Sigmoid colon (tissue), 7 donors: ENCODE results near the gene MKRN1. TPM values are rescaled to one million over a fixed set of nuclear protein-coding genes. Genes with fewer than 3 reads are reported as not detected.
"Not testable (repeated sequence)": the region's sequence is repeated elsewhere in the genome, so short reads cannot be mapped to it uniquely, and the experiment has no call there.

ENCODE experiments used
- DNase-seq: peaks from one replicate; pipeline ENCODE4 v3.0.0-alpha.2; 2019
- H3K27ac ChIP-seq, 4 donors: fragments of 200-600 bp; sonication (generic); one replicate each; pipeline ENCODE4 v1.5.1; 2016 to 2019; ENCODE audit warnings: mild to moderate bottlenecking in 1 of 4
- H3K27me3 ChIP-seq, 3 donors: fragments of 200-600 bp; sonication (generic); one replicate each; pipeline ENCODE4 v1.5.1; 2019; ENCODE audit warnings: mild to moderate bottlenecking in 1 of 3
- H3K36me3 ChIP-seq, 4 donors: fragments of 200-600 bp; sonication (generic); one replicate each; pipeline ENCODE4 v1.5.1; 2016 to 2019
- H3K4me1 ChIP-seq, 4 donors: fragments of 200-600 bp; sonication (generic); one replicate each; pipeline ENCODE4 v1.5.1; 2017 to 2019
- H3K4me3 ChIP-seq, 4 donors: fragments of 200-600 bp; sonication (generic); one replicate each; pipeline ENCODE4 v1.5.1; 2017 to 2019; ENCODE audit warnings: mild to moderate bottlenecking in 2 of 4, moderate library complexity in 1 of 4
- H3K9me3 ChIP-seq, 4 donors: fragments of 200-600 bp in 3 of 4; sonication (generic) in 3 of 4; one replicate each; pipeline versions ENCODE4 v1.5.1 to v1.6.1; 2013 to 2019
- EP300 ChIP-seq, 4 donors: sonication (generic); formaldehyde crosslinking; IDR thresholded peaks; one replicate each; pipeline ENCODE4 v1.6.1; 2017; ENCODE audit warnings: antibody characterized with exemption in 4 of 4
- POLR2A ChIP-seq, 2 donors: fragments of 450-650 bp; IDR thresholded peaks; one replicate each; pipeline ENCODE4 v1.6.1; 2016; ENCODE audit warnings: antibody characterized with exemption in 2 of 2, mild to moderate bottlenecking in 2 of 2, moderate library complexity in 2 of 2
- POLR2AphosphoS5 ChIP-seq, 4 donors: sonication (generic); formaldehyde crosslinking; IDR thresholded peaks; one replicate each; pipeline ENCODE4 v1.6.1; 2017; ENCODE audit warnings: antibody characterized with exemption in 4 of 4
- WGBS, 2 donors: extraction: QIAGEN DNeasy Blood & Tissue Kit; methylation state at CpG; one replicate each; pipeline ENCODE4 v1.1.7; 2013; 5-methylcytosine and 5-hydroxymethylcytosine counted together
- intact Hi-C: fragments of 100-400 bp; cut with DNase I; formaldehyde crosslinking; loops from one replicate; pipeline ENCODE4 v1.15.1; 2023
- polyA plus RNA-seq, 3 donors: library from polyadenylated mRNA; stranded (reverse); fragments of 200-250 nt; gene quantifications; one replicate each; pipeline ENCODE4 v1.2.3, GENCODE V29; 2013
- total RNA-seq, 4 donors: library from RNA; depleted of rRNA; stranded (reverse); fragments of >200 nt; gene quantifications; one replicate each; pipeline ENCODE4 v1.1.0, GENCODE V29; 2016
- TF ChIP-seq, protein P1 (sequence below), 4 experiments: fragments of 450-650 bp in 3 of 4; fragments of 200-600 bp in 1 of 4; IDR thresholded peaks; one replicate each; pipeline ENCODE4 v1.5.1; 2016 to 2019; ENCODE audit warnings: antibody characterized with exemption in 4 of 4, mild to moderate bottlenecking in 3 of 4, moderate library complexity in 2 of 4
- donor health status: healthy with polysubstance abuse.
- donor health status: Bipolar disorder and iron deficiency.
- donor health status: healthy.

The MKRN1 gene
- total and polyA plus RNA-seq, 7 donors: 63.5 to 118 (median 73.7) TPM

DNA sequence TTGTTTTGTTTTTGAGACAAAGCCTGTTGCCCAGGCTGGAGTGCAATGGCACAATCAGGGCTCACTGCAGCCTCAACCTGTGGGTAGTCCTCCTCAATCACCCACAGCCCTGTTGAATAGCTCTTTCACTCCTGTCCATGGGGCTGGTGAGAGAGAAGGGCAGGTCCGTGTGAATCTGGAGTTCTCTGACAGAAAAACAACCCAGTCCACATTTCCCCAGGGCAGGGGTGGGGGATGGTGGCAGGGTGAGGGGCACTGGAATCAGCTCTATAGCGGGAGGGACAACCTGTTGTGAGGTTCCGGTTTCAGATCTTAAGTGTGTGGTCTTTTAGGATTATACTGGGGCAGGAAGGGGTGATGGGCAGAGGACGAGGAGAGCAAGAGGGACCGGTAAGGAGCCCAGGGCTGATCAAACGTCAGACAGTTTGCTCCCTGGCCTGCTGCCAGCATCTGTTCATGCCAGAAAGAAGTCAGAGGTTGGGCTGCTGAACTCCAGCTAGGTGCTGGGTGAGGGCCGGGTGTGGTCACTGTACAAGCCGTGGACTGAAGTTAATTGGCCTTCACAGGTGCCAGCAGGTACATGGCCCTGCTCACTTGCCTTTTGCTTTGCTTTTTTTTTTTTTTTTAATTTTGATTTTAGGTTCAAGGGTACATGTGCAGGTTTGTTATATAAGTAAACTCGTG is 33.2 kb upstream of the MKRN1 start:
- 13 to 43% methylated on average over 9 of the region's 9 CpGs for WGBS, 2 donors
- H3K27me3 ChIP-seq: no peaks in the 10 kb centered on the region
- DNase-seq: peak; percentile 72
- TF ChIP-seq POLR2AphosphoS5 (IDR thresholded peaks at IDR 0.05) (no peak), POLR2A (IDR thresholded peaks at IDR 0.05) (no peak), EP300 (IDR thresholded peaks at IDR 0.05) (no peak)
- TF ChIP-seq, protein P1, sequence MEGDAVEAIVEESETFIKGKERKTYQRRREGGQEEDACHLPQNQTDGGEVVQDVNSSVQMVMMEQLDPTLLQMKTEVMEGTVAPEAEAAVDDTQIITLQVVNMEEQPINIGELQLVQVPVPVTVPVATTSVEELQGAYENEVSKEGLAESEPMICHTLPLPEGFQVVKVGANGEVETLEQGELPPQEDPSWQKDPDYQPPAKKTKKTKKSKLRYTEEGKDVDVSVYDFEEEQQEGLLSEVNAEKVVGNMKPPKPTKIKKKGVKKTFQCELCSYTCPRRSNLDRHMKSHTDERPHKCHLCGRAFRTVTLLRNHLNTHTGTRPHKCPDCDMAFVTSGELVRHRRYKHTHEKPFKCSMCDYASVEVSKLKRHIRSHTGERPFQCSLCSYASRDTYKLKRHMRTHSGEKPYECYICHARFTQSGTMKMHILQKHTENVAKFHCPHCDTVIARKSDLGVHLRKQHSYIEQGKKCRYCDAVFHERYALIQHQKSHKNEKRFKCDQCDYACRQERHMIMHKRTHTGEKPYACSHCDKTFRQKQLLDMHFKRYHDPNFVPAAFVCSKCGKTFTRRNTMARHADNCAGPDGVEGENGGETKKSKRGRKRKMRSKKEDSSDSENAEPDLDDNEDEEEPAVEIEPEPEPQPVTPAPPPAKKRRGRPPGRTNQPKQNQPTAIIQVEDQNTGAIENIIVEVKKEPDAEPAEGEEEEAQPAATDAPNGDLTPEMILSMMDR (IDR thresholded peaks at IDR 0.05): no peak
- no peak overlapping the region for H3K4me3 ChIP-seq
- H3K9me3 ChIP-seq: no peaks in the 10 kb centered on the region
- intact Hi-C loops: no loop called here
- H3K4me1 ChIP-seq: peaks cover 0 to 18% (median 14%) of the 10 kb centered on the region in 4 donors
- peak overlapping the region in 1 of 4 donors; percentile 39 for H3K27ac ChIP-seq
- no peaks in the 10 kb centered on the region for H3K36me3 ChIP-seq

DNA sequence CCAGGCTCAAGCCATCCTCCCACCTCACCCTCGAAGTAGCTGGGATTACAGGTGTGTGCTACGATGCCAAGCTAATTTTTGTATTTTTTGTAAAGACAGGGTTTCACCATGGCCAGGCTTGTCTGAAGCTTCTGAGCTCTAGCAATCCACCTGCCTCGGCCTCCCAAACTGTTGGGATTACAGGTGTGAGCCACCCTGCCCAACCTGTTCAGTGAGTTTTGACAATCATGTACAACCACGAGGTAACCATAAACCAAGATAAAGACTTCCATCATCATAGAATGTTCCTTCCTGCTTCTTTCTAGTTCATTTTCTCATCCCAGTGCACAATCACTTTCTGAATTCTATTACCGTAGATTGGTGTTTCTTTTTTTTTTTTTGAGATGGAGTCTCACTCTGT is 30.5 kb upstream of the MKRN1 start:
- H3K36me3 ChIP-seq: no peaks in the 10 kb centered on the region
- no peaks in the 10 kb centered on the region for H3K27me3 ChIP-seq
- DNase-seq: no peak
- WGBS, 2 donors: 25 to 54% methylated on average over 5 of the region's 5 CpGs
- H3K9me3 ChIP-seq: no peaks in the 10 kb centered on the region
- intact Hi-C loops: no loop called here
- peaks cover 0 to 33% (median 28%) of the 10 kb centered on the region in 4 donors for H3K4me1 ChIP-seq
- no peak overlapping the region for H3K4me3 ChIP-seq
- no peak for TF ChIP-seq POLR2A (IDR thresholded peaks at IDR 0.05)
- TF ChIP-seq, protein P1 (IDR thresholded peaks at IDR 0.05): no peak
- no peak for TF ChIP-seq EP300 (IDR thresholded peaks at IDR 0.05)
- no peak for TF ChIP-seq POLR2AphosphoS5 (IDR thresholded peaks at IDR 0.05)
- no peak overlapping the region for H3K27ac ChIP-seq

DNA sequence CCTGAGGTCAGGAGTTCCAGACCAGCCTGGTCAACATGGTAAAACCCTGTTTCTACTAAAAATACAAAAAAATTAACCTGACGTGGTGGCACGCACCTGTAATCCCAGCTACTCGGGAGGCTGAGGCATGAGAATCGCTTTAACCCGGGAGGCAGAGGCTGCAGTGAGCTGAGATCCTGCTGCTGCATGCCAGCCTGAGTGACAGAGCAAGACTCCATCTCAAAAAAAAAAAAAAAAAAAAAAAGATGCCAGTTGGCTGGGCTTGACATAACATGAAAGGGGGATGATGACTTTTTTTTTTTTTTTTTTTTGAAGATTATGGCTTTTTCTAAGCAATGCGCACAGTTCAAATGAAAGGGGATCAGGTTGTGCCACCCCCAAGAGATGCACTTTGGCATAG is 28.3 kb upstream of the MKRN1 start:
- H3K9me3 ChIP-seq, intact Hi-C loops: not testable (repeated sequence)
- H3K27ac ChIP-seq: peak overlapping the region; percentile 73 to 93 (median 88)

DNA sequence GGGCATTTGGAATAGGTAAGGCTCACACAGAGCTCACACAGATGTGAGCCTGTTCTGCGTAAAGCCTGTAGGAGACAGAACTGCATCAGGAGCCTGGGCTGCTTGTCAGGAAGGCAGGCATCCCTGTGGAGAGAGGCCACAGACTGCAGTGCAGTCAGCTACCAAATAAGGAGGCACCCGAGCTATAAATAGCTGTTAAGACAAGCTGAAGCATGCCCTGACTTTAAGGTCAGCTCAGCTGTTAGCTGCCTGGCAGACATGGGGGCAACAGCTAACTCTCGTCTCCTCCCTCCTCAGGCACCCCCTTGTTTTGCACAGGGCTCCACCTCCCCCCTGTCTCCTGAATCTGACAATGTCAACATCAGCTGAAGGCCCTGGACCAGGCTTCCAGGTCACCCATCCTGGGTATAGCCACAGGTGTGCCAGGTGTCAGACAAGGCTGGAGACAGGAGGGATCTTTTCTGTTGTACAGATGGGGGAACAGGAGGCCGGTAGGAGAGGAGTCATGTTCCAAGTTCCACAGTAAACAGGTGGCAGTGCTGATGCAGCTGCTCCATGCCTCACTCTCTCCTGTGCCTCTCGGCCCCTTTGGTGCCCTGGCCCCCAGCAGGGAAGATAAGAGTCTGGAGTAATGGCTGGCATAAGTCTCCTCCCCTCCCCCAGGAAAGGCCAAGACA is 27.6 kb upstream of the MKRN1 start:
- Histone ChIP-seq H3K27ac (peak overlapping the region; percentile 73 to 93 (median 88)), H3K4me3 (no peak overlapping the region), H3K4me1 (peaks cover 0 to 26% (median 21%) of the 10 kb centered on the region in 4 donors), H3K36me3 (no peaks in the 10 kb centered on the region), H3K9me3 (no peaks in the 10 kb centered on the region), H3K27me3 (no peaks in the 10 kb centered on the region)
- TF ChIP-seq, protein P1 (IDR thresholded peaks at IDR 0.05): peak in 3 of 4 experiments; percentile 15 to 39 (median 24)
- TF ChIP-seq POLR2AphosphoS5 (IDR thresholded peaks at IDR 0.05) (peak; percentile 32 to 82 (median 68)), POLR2A (IDR thresholded peaks at IDR 0.05) (no peak), EP300 (IDR thresholded peaks at IDR 0.05) (peak in 3 of 4 donors; percentile 9 to 65 (median 49))
- DNase-seq: peak; percentile 91
- 33 to 55% methylated on average over 5 of the region's 5 CpGs for WGBS, 2 donors
- intact Hi-C loops: no loop called here

More for the DNA sequence above, 28.3 kb upstream of the MKRN1 start:
- WGBS, 2 donors: 77 to 87% methylated on average over 6 of the region's 6 CpGs
- not testable (repeated sequence) for DNase-seq, H3K27me3 ChIP-seq, H3K4me3 ChIP-seq, H3K36me3 ChIP-seq
- peaks cover 0 to 30% (median 25%) of the 10 kb centered on the region in 4 donors for H3K4me1 ChIP-seq

DNA sequence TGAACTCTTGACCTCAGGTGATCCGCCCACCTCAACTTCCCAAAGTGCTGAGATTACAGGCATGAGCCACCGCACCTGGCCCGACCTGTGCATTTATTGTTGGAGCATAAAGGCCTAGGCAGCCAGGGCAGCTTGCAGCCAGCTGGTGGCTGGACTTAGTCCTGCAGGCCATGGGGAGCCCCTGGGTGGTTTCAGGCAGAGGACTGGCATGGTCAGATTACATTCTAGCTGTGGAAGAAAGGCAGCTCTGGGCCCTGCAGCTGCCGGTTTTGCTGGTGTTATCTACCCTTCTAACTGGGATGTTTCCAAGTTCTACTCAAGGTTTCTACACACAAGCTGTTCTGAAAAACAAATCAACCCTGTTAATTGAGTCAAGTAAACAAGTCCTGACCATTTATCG is 22.7 kb upstream of the MKRN1 start:
- Histone ChIP-seq H3K4me3 (no peak overlapping the region), H3K27ac (no peak overlapping the region), H3K27me3 (no peaks in the 10 kb centered on the region), H3K4me1 (peaks cover 0 to 10% (median 9%) of the 10 kb centered on the region in 4 donors), H3K9me3 (no peaks in the 10 kb centered on the region), H3K36me3 (no peaks in the 10 kb centered on the region)
- 20 to 66% methylated on average over 5 of the region's 5 CpGs for WGBS, 2 donors
- intact Hi-C loops: no loop called here
- DNase-seq: no peak
- TF ChIP-seq, protein P1 (IDR thresholded peaks at IDR 0.05): no peak
- TF ChIP-seq POLR2A (IDR thresholded peaks at IDR 0.05) (no peak), POLR2AphosphoS5 (IDR thresholded peaks at IDR 0.05) (no peak), EP300 (IDR thresholded peaks at IDR 0.05) (no peak)

DNA sequence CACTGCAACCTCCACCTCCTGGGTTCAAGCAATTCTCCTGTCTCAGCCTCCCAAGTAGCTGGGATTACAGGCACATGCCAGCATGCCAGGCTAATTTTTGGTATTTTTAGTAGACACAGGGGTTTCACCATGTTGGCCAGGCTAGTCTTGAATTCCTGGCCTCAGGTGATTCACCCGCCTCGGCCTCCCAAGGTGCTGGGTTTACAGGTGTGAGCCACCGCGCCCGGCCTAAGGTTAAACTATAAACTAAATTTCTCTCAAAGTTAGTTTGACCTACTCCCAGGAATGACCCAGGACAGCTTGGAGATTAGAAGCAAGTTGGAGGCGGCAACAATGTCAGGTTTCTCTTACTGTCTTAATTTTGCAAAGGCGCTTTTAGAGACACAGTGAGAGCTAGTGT is 18.5 kb upstream of the MKRN1 start:
- H3K27me3 ChIP-seq, H3K9me3 ChIP-seq, H3K36me3 ChIP-seq, DNase-seq, H3K27ac ChIP-seq, H3K4me1 ChIP-seq, intact Hi-C loops, H3K4me3 ChIP-seq: not testable (repeated sequence)
- WGBS, 2 donors: 43 to 85% methylated on average over 7 of the region's 7 CpGs
